A549 (cell line): ENCODE measurements around the gene AIPL1.

Experiments
- CHD4 ChIP-seq: fragments of 200-600 bp; sonication (generic); IDR thresholded peaks from 2 replicates; pipeline ENCODE4 v1.6.1; 2016; ENCODE audit warnings: antibody characterized with exemption, mild to moderate bottlenecking, borderline replicate concordance
- CTCF ChIP-seq: fragments of >200 bp; sonication (Bioruptor Twin); formaldehyde crosslinking; IDR thresholded peaks from 3 replicates; pipeline ENCODE4 v1.5.1; 2016
- EP300 ChIP-seq, 2 experiments: fragments of >200 bp; sonication (Bioruptor Twin); formaldehyde crosslinking; IDR thresholded peaks; 2 replicates in 1 of 2; 3 replicates in 1 of 2; pipeline ENCODE4 v1.6.1; 2016 to 2017
- FOXS1 ChIP-seq: fragments of 250-450 bp; sonication (Bioruptor Pico); IDR thresholded peaks from 2 replicates; pipeline ENCODE4 v1.5.0; 2020; ENCODE audit warnings: mild to moderate bottlenecking, moderate library complexity
- PHF8 ChIP-seq: fragments of 200-600 bp; sonication (generic); IDR thresholded peaks from 2 replicates; pipeline ENCODE4 v1.6.1; 2016; ENCODE audit warnings: low read depth, mild to moderate bottlenecking, antibody characterized with exemption, moderate library complexity, borderline replicate concordance

GRCh38 chr17:6423931-6424330, 11.0 kb downstream of the AIPL1 start:
- TF ChIP-seq CTCF (no peak), EP300 (IDR thresholded peaks at IDR 0.05) (no peak), FOXS1 (CRISPR knock-in tag) (no peak), CHD4 (no peak), PHF8 (no peak)
